Ovary (tissue), 9 donors: ENCODE measurements around the gene RBM28. TPM values are rescaled to one million over a fixed set of nuclear protein-coding genes. Genes with fewer than 3 reads are reported as not detected.

ENCODE experiments used
- DNase-seq, 5 donors: peaks; one replicate each; pipeline ENCODE4 v3.0.0-alpha.2; 2019 to 2020
- H3K27ac ChIP-seq, 2 donors: fragments of 200-600 bp; one replicate each; pipeline versions ENCODE4 v1.5.1 to v1.8.0; 2019 to 2022
- H3K27me3 ChIP-seq: fragments of 200-600 bp; one replicate; pipeline ENCODE4 v1.8.0; 2022
- H3K36me3 ChIP-seq: fragments of 200-600 bp; sonication (generic); one replicate; pipeline ENCODE4 v1.5.1; 2019
- H3K4me1 ChIP-seq: one replicate; pipeline ENCODE4 v1.8.1; 2013; ENCODE audit warnings: mild to moderate bottlenecking, moderate library complexity; ENCODE audit not compliant: insufficient read depth
- H3K4me3 ChIP-seq: fragments of 200-600 bp; sonication (generic); one replicate; pipeline ENCODE4 v1.5.1; 2017
- H3K9me3 ChIP-seq, 2 donors: fragments of 200-600 bp in 1 of 2; sonication (generic) in 1 of 2; one replicate each; pipeline versions ENCODE4 v1.5.1 to v1.8.1; 2013 to 2019; ENCODE audit warnings: mild to moderate bottlenecking in 1 of 2, moderate library complexity in 1 of 2
- CTCF ChIP-seq, 3 donors: fragments of 450-650 bp in 2 of 3; fragments of 200-600 bp in 1 of 3; IDR thresholded peaks; one replicate each; pipeline versions ENCODE4 v1.5.1 to v1.8.0; 2016 to 2022; ENCODE audit warnings: antibody characterized with exemption in 3 of 3, mild to moderate bottlenecking in 1 of 3
- EP300 ChIP-seq: sonication (generic); formaldehyde crosslinking; IDR thresholded peaks from one replicate; pipeline ENCODE4 v1.6.1; 2017; ENCODE audit warnings: antibody characterized with exemption
- POLR2A ChIP-seq: fragments of 450-650 bp; IDR thresholded peaks from one replicate; pipeline ENCODE4 v1.6.1; 2017; ENCODE audit warnings: antibody characterized with exemption, mild to moderate bottlenecking, moderate library complexity
- WGBS, 3 donors: extraction: QIAGEN DNeasy Blood & Tissue Kit in 1 of 3; methylation state at CpG; one replicate each; pipeline versions ENCODE4 v1.1.5 to v1.1.7; 2013 to 2017; 5-methylcytosine and 5-hydroxymethylcytosine counted together
- intact Hi-C, 4 donors: fragments of 100-400 bp; cut with DNase I; formaldehyde crosslinking; loops; one replicate each; pipeline versions ENCODE4 v1.11.0 to v1.15.1; 2022 to 2023
- polyA plus RNA-seq, 2 donors: library from polyadenylated mRNA; stranded (reverse); fragments of 200-250 nt in 1 of 2; fragments of 350-450 nt in 1 of 2; fragmentation: Illumina TruSeq in 1 of 2; extraction: RNeasy Lipid Tissue Mini Kit (QIAGEN cat#74804) in 1 of 2; gene quantifications; one replicate each; pipeline ENCODE4 v1.2.3, GENCODE V29; 2013 to 2014
- total RNA-seq, 7 donors: library from RNA; depleted of rRNA in 2 of 7; stranded (reverse); fragments of >200 nt in 2 of 7; fragmentation: NEBNext Ultra II Directional in 3 of 7; extraction: Animal tissue kit (Norgen Biotek cat#: 25700) in 3 of 7; gene quantifications; one replicate each; pipeline versions ENCODE4 v1.1.0 to v1.2.4, GENCODE V29; 2016 to 2023
- donor health status: DM: no; HTN: no; CAD: no; lungs with moderate emphysema.
- donor health status: DM: no; HTN: no; CAD: no.
- donor health status: Bipolar disorder and iron deficiency.
- donor health status: DM: yes; HTN: yes; CAD: no.
- donor health status: DM: no; HTN: no; CAD: no.
- donor health status: DM: yes; HTN: yes; CAD: no.

RBM28 gene
- total and polyA plus RNA-seq, 9 donors, result 13.6 to 50.8 (median 33.1) TPM

DNA sequence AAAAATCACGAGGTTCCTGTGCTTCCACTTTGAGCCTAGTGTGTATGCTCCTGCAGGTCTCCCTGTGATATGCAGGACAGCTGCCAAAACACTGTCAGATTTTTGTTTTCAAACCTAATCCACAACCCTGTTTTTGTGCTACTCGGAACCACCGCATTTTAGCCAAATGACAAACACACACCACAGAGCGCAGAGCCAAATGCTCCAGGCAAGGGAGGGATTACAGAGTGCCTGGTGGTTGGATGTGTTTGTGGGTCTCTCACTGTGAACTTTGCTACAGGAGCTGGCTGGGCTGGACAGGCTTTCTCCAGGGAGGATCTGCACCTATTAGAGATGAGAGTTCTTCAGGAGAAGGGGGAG is 5.7 kb upstream of the RBM28 start:
- no peak for TF ChIP-seq POLR2A
- no peak for TF ChIP-seq CTCF (IDR thresholded peaks at IDR 0.05)
- Histone ChIP-seq H3K4me3 (no peak overlapping the region), H3K27ac (no peak overlapping the region), H3K4me1 (peaks cover 2% of the 10 kb centered on the region), H3K9me3 (no peaks in the 10 kb centered on the region), H3K36me3 (no peaks in the 10 kb centered on the region), H3K27me3 (no peaks in the 10 kb centered on the region)
- no peak for DNase-seq
- intact Hi-C loops, result loop anchor here in 1 of 4 donors (5.0 kb wide), 1 partner anchor 38 kb away; no protein-coding TSS in a partner anchor
- WGBS, 3 donors, result 36 to 59% (median 40%) methylated on average over 4 of the region's 4 CpGs

DNA sequence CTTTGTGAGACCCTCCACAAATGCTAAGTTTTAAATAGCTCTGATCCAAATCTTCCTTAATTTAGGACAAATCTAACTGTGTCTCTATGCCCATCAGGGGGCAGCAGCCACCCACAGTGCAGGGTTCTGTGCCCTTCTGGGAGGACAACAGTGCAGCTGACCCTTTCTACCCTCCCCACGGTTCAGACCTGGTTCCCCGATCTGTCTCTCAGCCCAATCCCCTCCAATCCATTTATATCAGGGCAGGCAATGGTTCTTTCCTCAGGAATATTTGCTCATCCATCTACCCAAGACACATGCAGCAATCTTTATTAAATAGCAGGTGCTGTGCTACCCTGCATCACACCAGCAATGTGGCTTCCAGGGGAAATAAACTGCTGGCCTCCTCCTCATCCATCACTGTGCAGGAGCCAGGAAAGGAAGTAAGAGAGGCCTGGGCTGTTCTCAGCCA is 4.0 kb upstream of the RBM28 start:
- Histone ChIP-seq H3K9me3 (no peaks in the 10 kb centered on the region), H3K4me1 (peaks cover 4% of the 10 kb centered on the region), H3K4me3 (no peak overlapping the region), H3K27ac (no peak overlapping the region), H3K27me3 (no peaks in the 10 kb centered on the region), H3K36me3 (no peaks in the 10 kb centered on the region)
- peak in 3 of 5 donors; percentile 43 to 62 (median 44) for DNase-seq
- TF ChIP-seq EP300 (no peak), CTCF (IDR thresholded peaks at IDR 0.05) (peak in 1 of 3 donors; percentile 10)
- intact Hi-C loops, result loop anchor here in 1 of 4 donors (5.0 kb wide), 1 partner anchor 40 kb away; no protein-coding TSS in a partner anchor
- 1 to 5% (median 3%) methylated on average over 2 of the region's 2 CpGs for WGBS, 3 donors

DNA sequence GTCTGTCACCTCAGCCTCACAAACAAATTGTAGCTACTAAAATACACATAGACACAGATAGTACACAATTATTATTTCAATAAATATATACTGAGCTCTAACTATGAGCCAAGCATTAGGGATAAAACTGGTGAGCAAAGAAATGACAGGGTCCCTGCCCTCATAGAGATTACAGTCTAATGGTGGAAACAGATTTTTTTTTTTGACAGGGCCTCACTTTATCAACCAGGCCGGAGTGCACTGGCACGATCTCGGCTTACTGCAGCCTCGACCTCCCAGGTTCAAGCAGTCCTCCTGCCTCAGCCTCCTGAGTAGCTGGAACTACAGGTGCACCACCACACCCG is 695 bp upstream of the RBM28 start:
- intact Hi-C loops, result no loop called here
- Histone ChIP-seq H3K4me1 (peaks cover 7% of the 10 kb centered on the region), H3K4me3 (no peak overlapping the region), H3K27me3 (no peaks in the 10 kb centered on the region), H3K27ac (no peak overlapping the region), H3K36me3 (no peaks in the 10 kb centered on the region), H3K9me3 (no peaks in the 10 kb centered on the region)
- TF ChIP-seq CTCF (IDR thresholded peaks at IDR 0.05), result no peak
- no peak for DNase-seq
- WGBS, 3 donors, result 90 to 96% (median 92%) methylated on average over 5 of the region's 5 CpGs

DNA sequence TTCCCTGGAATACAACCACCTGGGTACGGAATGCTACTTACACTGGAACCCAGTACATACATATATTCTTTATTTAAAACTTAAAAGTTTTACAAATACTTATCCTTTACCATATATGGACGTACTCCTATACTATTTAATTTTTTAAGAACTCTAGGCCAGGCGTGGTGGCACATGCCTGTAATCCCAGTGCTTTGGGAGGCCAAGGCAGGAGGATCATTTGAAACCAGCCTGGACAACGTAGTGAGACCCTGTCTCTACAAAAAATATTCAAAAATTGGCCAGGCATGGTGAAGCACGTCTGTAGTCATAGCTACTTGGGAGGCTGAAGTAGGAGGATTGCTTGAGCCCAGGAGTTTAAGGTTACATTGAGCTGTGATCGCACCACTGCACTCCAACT is 2.0 kb downstream of the RBM28 start:
- 83 to 85% (median 83%) methylated on average over 6 of the region's 6 CpGs for WGBS, 3 donors

More for the DNA sequence above, 2.0 kb downstream of the RBM28 start:
- H3K27ac ChIP-seq, result no peak overlapping the region
- no peaks in the 10 kb centered on the region for H3K27me3 ChIP-seq
- H3K4me1 ChIP-seq, result peaks cover 7% of the 10 kb centered on the region
- no peak overlapping the region for H3K4me3 ChIP-seq
- TF ChIP-seq POLR2A (no peak), EP300 (no peak), CTCF (IDR thresholded peaks at IDR 0.05) (no peak)
- H3K9me3 ChIP-seq, result no peaks in the 10 kb centered on the region
- no peak for DNase-seq
- H3K36me3 ChIP-seq, result no peaks in the 10 kb centered on the region
- intact Hi-C loops, result no loop called here
